MCF 10A (cell line): ENCODE results near the gene DNAJB2. TPM values are rescaled to one million over a fixed set of nuclear protein-coding genes. Genes with fewer than 3 reads are reported as not detected.

Source experiments
- BruUV-seq: library from RNA; stranded (reverse); fragments of 400-500 nt; replicated peaks from 2 replicates; lab custom pipeline; 2021; lab: Mats Ljungman, UMichigan
- CTCF ChIA-PET: fragments of 300-600 bp; sonication (Branson Sonifier 250); formaldehyde crosslinking; extraction: SDS; loops from one replicate; lab custom pipeline; 2021; ENCODE audit warnings: antibody characterized with exemption, inconsistent platforms; lab: Yijun Ruan, JAX
- POLR2A ChIA-PET: fragments of 300-600, 350-650 bp; sonication (Branson Sonifier 250); formaldehyde crosslinking; extraction: SDS; loops from one replicate; lab custom pipeline; 2020; ENCODE audit warnings: antibody characterized with exemption, inconsistent platforms; lab: Yijun Ruan, JAX
- DNase-seq: peaks from one replicate; pipeline ENCODE4 v3.0.0-alpha.2; 2018; ENCODE audit not compliant: unreplicated experiment
- H3K27ac Mint-ChIP-seq: one replicate; pipeline ENCODE4 v1.8.0; 2022; ENCODE audit warnings: mild to moderate bottlenecking, low read depth, mixed read lengths; ENCODE audit not compliant: unreplicated experiment
- H3K27me3 Mint-ChIP-seq: one replicate; pipeline ENCODE4 v1.8.0; 2022; ENCODE audit warnings: mixed read lengths; ENCODE audit not compliant: insufficient read depth, unreplicated experiment
- H3K36me3 Mint-ChIP-seq: one replicate; pipeline ENCODE4 v1.8.0; 2022; ENCODE audit warnings: mild to moderate bottlenecking, moderate library complexity, mixed read lengths; ENCODE audit not compliant: insufficient read depth, unreplicated experiment
- H3K4me1 Mint-ChIP-seq: one replicate; pipeline ENCODE4 v1.8.0; 2022; ENCODE audit warnings: mixed read lengths; ENCODE audit not compliant: insufficient read depth, unreplicated experiment
- H3K4me3 Mint-ChIP-seq: one replicate; pipeline ENCODE4 v1.8.0; 2022; ENCODE audit warnings: mild to moderate bottlenecking, moderate library complexity, mixed read lengths; ENCODE audit not compliant: unreplicated experiment
- H3K9me3 Mint-ChIP-seq: one replicate; pipeline ENCODE4 v1.8.0; 2022; ENCODE audit warnings: mixed read lengths; ENCODE audit not compliant: unreplicated experiment
- intact Hi-C: fragments of 100-400 bp; cut with micrococcal nuclease; formaldehyde crosslinking; loops from 2 replicates; pipeline ENCODE4 v1.14.1; 2022
- total RNA-seq: library from RNA; stranded (reverse); gene quantifications from 2 replicates; pipeline ENCODE4 v1.2.3, GENCODE V29; 2022
- TF ChIP-seq, protein P1 (sequence below): fragments of 200-600 bp; IDR thresholded peaks from one replicate; pipeline ENCODE4 v1.8.0; 2022; ENCODE audit warnings: antibody characterized with exemption, mild to moderate bottlenecking; ENCODE audit not compliant: unreplicated experiment

DNAJB2 gene
- total RNA-seq, 1 experiment from 2014 or later = 59.8 TPM

DNA sequence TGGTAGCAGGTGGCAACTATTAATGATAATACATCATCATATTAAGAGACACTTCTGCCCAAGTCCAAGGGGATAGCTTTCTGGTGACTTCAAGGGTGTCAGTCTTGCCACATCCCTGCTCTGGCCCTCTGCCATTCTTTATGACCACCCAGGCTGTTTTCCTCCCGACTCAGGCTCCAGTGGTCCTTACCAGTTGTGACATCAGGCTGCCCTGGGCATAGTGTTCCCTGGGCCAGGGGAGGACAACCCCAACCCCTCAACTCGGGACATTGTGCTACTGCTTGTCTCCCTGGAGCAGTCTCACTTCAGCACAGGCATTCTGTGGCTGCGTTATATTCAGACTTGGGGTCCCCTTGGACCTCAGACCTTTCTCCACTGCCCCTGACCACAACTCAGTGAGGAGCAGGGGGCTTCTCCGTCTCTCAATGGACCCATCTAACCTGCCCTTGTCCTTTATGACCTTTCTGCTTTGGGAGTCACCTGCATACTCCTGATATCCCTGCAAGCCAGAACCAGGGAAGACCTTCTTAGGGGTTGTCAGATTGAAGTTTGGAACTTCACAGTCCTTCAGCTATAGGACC is 12.8 kb downstream of the DNAJB2 start:
- TF ChIP-seq, protein P1, sequence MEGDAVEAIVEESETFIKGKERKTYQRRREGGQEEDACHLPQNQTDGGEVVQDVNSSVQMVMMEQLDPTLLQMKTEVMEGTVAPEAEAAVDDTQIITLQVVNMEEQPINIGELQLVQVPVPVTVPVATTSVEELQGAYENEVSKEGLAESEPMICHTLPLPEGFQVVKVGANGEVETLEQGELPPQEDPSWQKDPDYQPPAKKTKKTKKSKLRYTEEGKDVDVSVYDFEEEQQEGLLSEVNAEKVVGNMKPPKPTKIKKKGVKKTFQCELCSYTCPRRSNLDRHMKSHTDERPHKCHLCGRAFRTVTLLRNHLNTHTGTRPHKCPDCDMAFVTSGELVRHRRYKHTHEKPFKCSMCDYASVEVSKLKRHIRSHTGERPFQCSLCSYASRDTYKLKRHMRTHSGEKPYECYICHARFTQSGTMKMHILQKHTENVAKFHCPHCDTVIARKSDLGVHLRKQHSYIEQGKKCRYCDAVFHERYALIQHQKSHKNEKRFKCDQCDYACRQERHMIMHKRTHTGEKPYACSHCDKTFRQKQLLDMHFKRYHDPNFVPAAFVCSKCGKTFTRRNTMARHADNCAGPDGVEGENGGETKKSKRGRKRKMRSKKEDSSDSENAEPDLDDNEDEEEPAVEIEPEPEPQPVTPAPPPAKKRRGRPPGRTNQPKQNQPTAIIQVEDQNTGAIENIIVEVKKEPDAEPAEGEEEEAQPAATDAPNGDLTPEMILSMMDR = no peak
- Mint-ChIP-seq H3K9me3 (no peaks in the 10 kb centered on the region), H3K36me3 (no peaks in the 10 kb centered on the region), H3K4me1 (peaks cover 27% of the 10 kb centered on the region), H3K27me3 (no peaks in the 10 kb centered on the region), H3K27ac (no peak overlapping the region), H3K4me3 (no peak overlapping the region)
- ChIA-PET CTCF (interaction anchor here (0.7 to 17.4 kb wide), 8 partner anchors 7 to 132 kb away, joined by 3 to 445 read pairs (median 24); partner anchors contain the start of genes ANKZF1, ATG9A, CNPPD1 and DNAJB2), POLR2A (interaction anchor here (1.5 to 11.1 kb wide), 4 partner anchors 15 to 115 kb away, joined by 5 to 170 read pairs (median 35); partner anchors contain the start of genes ANKZF1, ATG9A, CNPPD1 and DNAJB2)
- BruUV-seq = no TSS peak
- DNase-seq = no peak
- intact Hi-C loops = no loop called here

DNA sequence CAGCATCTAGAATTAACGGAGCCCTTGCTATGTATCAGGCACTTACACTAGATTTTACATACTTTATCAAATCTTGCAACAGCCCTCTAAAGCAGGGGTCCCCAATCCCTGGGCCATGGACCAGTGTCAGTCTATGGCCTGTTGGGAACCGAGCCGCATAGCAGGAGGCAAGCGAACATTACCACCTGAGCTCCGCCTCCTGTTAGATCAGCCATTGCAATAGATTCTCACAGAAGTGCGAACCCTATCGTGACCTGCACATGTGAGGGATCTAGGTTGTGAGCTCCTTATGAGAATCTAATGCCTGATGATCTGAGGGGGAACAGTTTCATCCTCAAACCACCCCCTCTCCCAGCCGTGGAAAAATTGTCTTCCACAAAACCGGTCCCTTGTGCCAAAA is 13.4 kb downstream of the DNAJB2 start:
- Mint-ChIP-seq H3K4me3 (no peak overlapping the region), H3K36me3 (peaks cover under 1% of the 10 kb centered on the region), H3K9me3 (no peaks in the 10 kb centered on the region), H3K4me1 (peaks cover 26% of the 10 kb centered on the region), H3K27me3 (no peaks in the 10 kb centered on the region), H3K27ac (no peak overlapping the region)
- intact Hi-C loops = no loop called here
- TF ChIP-seq, protein P1 = no peak
- ChIA-PET CTCF (interaction anchor here (1.6 to 17.4 kb wide), 5 partner anchors 14 to 133 kb away, joined by 7 to 445 read pairs (median 69); partner anchors contain the start of genes ANKZF1, ATG9A, CNPPD1 and DNAJB2), POLR2A (interaction anchor here (1.1 to 11.1 kb wide), 5 partner anchors 15 to 116 kb away, joined by 4 to 170 read pairs (median 32); partner anchors contain the start of genes ANKZF1, ATG9A, CNPPD1 and DNAJB2)
- no TSS peak for BruUV-seq
- no peak for DNase-seq

DNA sequence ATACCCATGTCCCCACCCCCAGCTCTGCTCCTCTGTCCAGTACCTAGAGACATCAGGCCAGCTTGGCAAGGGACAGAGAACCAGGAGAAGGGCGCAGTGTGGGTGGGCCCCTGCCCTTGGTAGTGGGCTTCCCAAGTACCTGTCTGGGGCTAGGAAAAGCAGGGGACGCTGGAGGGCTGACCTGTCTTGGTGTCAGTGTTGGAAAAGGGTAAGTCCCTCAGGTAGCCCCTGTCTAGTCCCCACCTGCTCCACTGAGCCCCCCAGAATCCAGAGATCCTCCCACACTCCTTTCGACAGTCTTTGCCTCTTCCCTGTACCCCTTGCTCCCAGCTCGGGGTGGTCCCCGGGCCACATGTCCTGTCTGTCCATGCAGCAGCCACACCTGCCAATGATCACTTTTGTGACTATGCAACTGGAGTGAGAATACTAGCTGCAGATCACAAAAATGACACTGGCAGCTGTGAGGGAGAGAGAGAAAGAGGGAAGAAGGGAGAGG is 14.6 kb downstream of the DNAJB2 start:
- TF ChIP-seq, protein P1 = no peak
- Mint-ChIP-seq H3K4me1 (peaks cover 22% of the 10 kb centered on the region), H3K4me3 (peak overlapping the region; percentile 68), H3K9me3 (no peaks in the 10 kb centered on the region), H3K27ac (no peak overlapping the region), H3K36me3 (peaks cover 6% of the 10 kb centered on the region), H3K27me3 (no peaks in the 10 kb centered on the region)
- no peak for DNase-seq
- no TSS peak for BruUV-seq
- ChIA-PET POLR2A (interaction anchor here (0.6 to 11.1 kb wide), 7 partner anchors 17 to 117 kb away, joined by 4 to 170 read pairs (median 21); partner anchors contain the start of genes ANKZF1, ATG9A, CNPPD1 and DNAJB2), CTCF (interaction anchor here (0.7 to 17.4 kb wide), 15 partner anchors 15 to 730 kb away, joined by 4 to 445 read pairs (median 7); partner anchors contain the start of genes ABCB6, ANKZF1, ATG9A and CNPPD1)
- intact Hi-C loops = loop anchor here (2.0 kb wide), 3 partner anchors 15 to 123 kb away; partner anchors contain the start of genes ANKZF1, ATG9A, DNAJB2 and SLC23A3
